ENCODE results near the gene TCN1. TPM values are rescaled to one million over a fixed set of nuclear protein-coding genes. Genes with fewer than 3 reads are reported as not detected.

Gene TCN1
- total and polyA plus RNA-seq, 9 donors, result 0.48 TPM; not detected in 8

GRCh38 chr11:59865031-59865430, 1.3 kb downstream of the TCN1 start:
- DNase-seq, result no peak
- TF ChIP-seq CTCF (IDR thresholded peaks at IDR 0.05) (no peak), POLR2A (IDR thresholded peaks at IDR 0.05) (no peak), EP300 (IDR thresholded peaks at IDR 0.05) (no peak)
- intact Hi-C loops (cut with DNase I), result no loop called here
- no peaks in the 10 kb centered on the region for H3K9me3 ChIP-seq
- H3K27ac ChIP-seq, result no peak overlapping the region
- WGBS, 3 donors, result 79 to 82% (median 82%) methylated on average over 1 of the region's 1 CpG
- no peaks in the 10 kb centered on the region for H3K36me3 ChIP-seq
- no peak overlapping the region for H3K4me3 ChIP-seq
- no peaks in the 10 kb centered on the region for H3K27me3 ChIP-seq
- no peaks in the 10 kb centered on the region for H3K4me1 ChIP-seq (ENCODE audit: insufficient read depth)

GRCh38 chr11:59862252-59862651, 4.0 kb downstream of the TCN1 start:
- 77 to 82% (median 79%) methylated on average over 3 of the region's 3 CpGs for whole genome bisulfite sequencing, 3 donors
- no peaks in the 10 kb centered on the region for H3K36me3 ChIP-seq
- no peak overlapping the region for H3K4me3 ChIP-seq
- no peaks in the 10 kb centered on the region for H3K27me3 ChIP-seq
- intact Hi-C loops (cut with DNase I), result no loop called here
- DNase-seq, result no peak
- no peaks in the 10 kb centered on the region for H3K9me3 ChIP-seq
- H3K27ac ChIP-seq, result no peak overlapping the region
- no peaks in the 10 kb centered on the region for H3K4me1 ChIP-seq (ENCODE audit: insufficient read depth)
- no peak for TF ChIP-seq POLR2A (IDR thresholded peaks at IDR 0.05)
- TF ChIP-seq CTCF (IDR thresholded peaks at IDR 0.05), result no peak
- no peak for TF ChIP-seq EP300 (IDR thresholded peaks at IDR 0.05)

GRCh38 chr11:59859673-59860072, 6.6 kb downstream of the TCN1 start:
- Histone ChIP-seq H3K9me3 (no peaks in the 10 kb centered on the region), H3K27me3 (no peaks in the 10 kb centered on the region), H3K4me3 (no peak overlapping the region), H3K4me1 (ENCODE audit: insufficient read depth) (no peaks in the 10 kb centered on the region), H3K27ac (no peak overlapping the region), H3K36me3 (no peaks in the 10 kb centered on the region)
- TF ChIP-seq POLR2A (IDR thresholded peaks at IDR 0.05), result no peak
- TF ChIP-seq EP300 (IDR thresholded peaks at IDR 0.05), result no peak
- TF ChIP-seq CTCF (IDR thresholded peaks at IDR 0.05), result no peak
- intact Hi-C loops (cut with DNase I), result no loop called here
- DNase-seq, result no peak

- no peak for DNase-seq
- peaks cover 2% of the 10 kb centered on the region for H3K27me3 ChIP-seq
- H3K4me3 ChIP-seq, result no peak overlapping the region
- H3K27ac ChIP-seq, result no peak overlapping the region
- H3K4me1 ChIP-seq (ENCODE audit: insufficient read depth), result no peaks in the 10 kb centered on the region
- TF ChIP-seq CTCF (IDR thresholded peaks at IDR 0.05) (no peak), EP300 (IDR thresholded peaks at IDR 0.05) (no peak), POLR2A (IDR thresholded peaks at IDR 0.05) (no peak)
- no peaks in the 10 kb centered on the region for H3K9me3 ChIP-seq
- no peaks in the 10 kb centered on the region for H3K36me3 ChIP-seq
- intact Hi-C loops (cut with DNase I), result no loop called here
- WGBS, 3 donors, result 63 to 71% (median 65%) methylated on average over 10 of the region's 10 CpGs
Measured at GRCh38 chr11:59857439-59858434, 8.6 kb downstream of the TCN1 start.
